H1 (cell line): ENCODE data around the gene MAGI2. TPM values are rescaled to one million over a fixed set of nuclear protein-coding genes. Genes with fewer than 3 reads are reported as not detected.

Experiments
- HDAC2 ChIP-seq, 2 experiments: fragments of 300-600 bp in 1 of 2; sonication (generic) in 1 of 2; IDR thresholded peaks; 2 replicates each; pipeline ENCODE4 v1.6.1; 2011 to 2012; ENCODE audit warnings: low read depth in 2 of 2, low read length in 2 of 2, mild to moderate bottlenecking in 2 of 2, moderate library complexity in 2 of 2, borderline replicate concordance in 1 of 2, inconsistent platforms in 1 of 2
- POU5F1 ChIP-seq: IDR thresholded peaks from 2 replicates; pipeline ENCODE4 v1.6.1; 2011; ENCODE audit warnings: low read depth, mild to moderate bottlenecking, low read length, moderate library complexity
- RNF2 ChIP-seq: fragments of 200-900, 300-1000 bp; sonication (generic); IDR thresholded peaks from 2 replicates; pipeline ENCODE4 v1.7.1; 2016; ENCODE audit warnings: borderline replicate concordance, low read depth, mild to moderate bottlenecking, antibody characterized with exemption, low read length; ENCODE audit not compliant: poor library complexity, severe bottlenecking; ENCODE audit errors: missing control alignments
- SUZ12 ChIP-seq: fragments of 200-600 bp; sonication (generic); IDR thresholded peaks from 2 replicates; pipeline ENCODE4 v1.6.1; 2012; ENCODE audit warnings: mild to moderate bottlenecking, inconsistent platforms, low read length, moderate library complexity, mixed read lengths
- YY1 ChIP-seq: IDR thresholded peaks from 2 replicates; pipeline ENCODE4 v1.6.1; 2011; ENCODE audit warnings: low read depth, mild to moderate bottlenecking, low read length
- polyA plus RNA-seq, 7 experiments: library from polyadenylated mRNA; depleted of rRNA in 3 of 7; stranded (reverse) in 5 of 7; unstranded in 2 of 7; fragments of >200 nt in 5 of 7; fragments of 200-250 nt in 2 of 7; gene quantifications; 1 replicate in 5 of 7; 2 replicates in 1 of 7; 4 replicates in 1 of 7; pipeline versions ENCODE4 v1.2.1 to v1.2.3, GENCODE V29; 2011 to 2013; ENCODE audit warnings: missing spikeins in 2 of 7, mixed read lengths in 2 of 7
- total RNA-seq: library from RNA; stranded (reverse); fragmentation: NEBNext Ultra II Directional; extraction: Animal tissue kit (Norgen Biotek cat#: 25700); gene quantifications from 2 replicates; pipeline ENCODE4 v1.2.1, GENCODE V29; 2021

MAGI2 gene
- total and polyA plus RNA-seq, 2 of the 8 experiments (the other 6 are each of a cell fraction or from before 2014, with no cell fraction given): 6.0 to 27.3 TPM

GRCh38 chr7:78396210-78396609 lies 1057.3 kb downstream of the MAGI2 start (continued):
- TF ChIP-seq HDAC2 (IDR thresholded peaks at IDR 0.05; ENCODE audit: borderline replicate concordance in 1 of 2, low read depth in 2 of 2, low read length in 2 of 2) (no peak), RNF2 (no peak), POU5F1 (no peak), SUZ12 (no peak), YY1 (no peak)
- TF ChIP-seq, all 59 proteins: peak for 0
